IMR-90 (cell line): ENCODE measurements around the gene NIPBL. TPM values are rescaled to one million over a fixed set of nuclear protein-coding genes. Genes with fewer than 3 reads are reported as not detected.

Experiments used
- ATAC-seq: fragments of 200-7000 bp; cut with Tn5 transposase; 2 replicates; pipeline ENCODE4 v1.9.1; 2020; ENCODE audit warnings: low read depth, mild to moderate bottlenecking, moderate library complexity
- BruUV-seq: library from RNA; stranded (reverse); fragments of 400-500 nt; replicated peaks from 2 replicates; lab custom pipeline; 2021; lab: Mats Ljungman, UMichigan
- CTCF ChIA-PET: fragments of 300-600 bp; formaldehyde crosslinking; extraction: SDS; loops from one replicate; lab custom pipeline; 2021; ENCODE audit warnings: antibody characterized with exemption; lab: Yijun Ruan, JAX
- POLR2A ChIA-PET: fragments of 300-600 bp; sonication (Branson Sonifier 250); formaldehyde crosslinking; loops from one replicate; lab custom pipeline; 2022; ENCODE audit warnings: antibody characterized with exemption; ENCODE audit not compliant: unreplicated experiment; lab: Charles Lee
- DNase-seq: peaks from one replicate; pipeline ENCODE4 v3.0.0; 2013
- H2AFZ ChIP-seq: replicated peaks from 2 replicates; pipeline ENCODE3; 2013; ENCODE audit warnings: low read length, mild to moderate bottlenecking; ENCODE audit not compliant: poor library complexity
- H2AK5ac ChIP-seq: 2 replicates; pipeline ENCODE4 v1.6.1; 2013; ENCODE audit warnings: low read depth, low read length, inconsistent platforms
- H2AK9ac ChIP-seq: replicated peaks from 2 replicates; pipeline ENCODE3; 2013; ENCODE audit warnings: mild to moderate bottlenecking, low read depth, low read length, moderate library complexity; ENCODE audit not compliant: poor library complexity
- H2BK120ac ChIP-seq: 2 replicates; pipeline ENCODE4 v1.6.1; 2013; ENCODE audit warnings: low read depth, low read length, inconsistent platforms
- H2BK15ac ChIP-seq: 3 replicates; pipeline ENCODE4 v1.6.1; 2013; ENCODE audit warnings: low read depth, low read length, inconsistent platforms
- H2BK20ac ChIP-seq: 2 replicates; pipeline ENCODE4 v1.6.1; 2013; ENCODE audit warnings: low read depth, mild to moderate bottlenecking, inconsistent platforms, low read length, moderate library complexity
- H2BK5ac ChIP-seq: 2 replicates; pipeline ENCODE4 v1.6.1; 2013; ENCODE audit warnings: mild to moderate bottlenecking, low read depth, low read length, inconsistent platforms; ENCODE audit not compliant: poor library complexity, severe bottlenecking
- H3K14ac ChIP-seq: replicated peaks from 2 replicates; pipeline ENCODE4 v1.6.1; 2013; ENCODE audit warnings: low read depth, low read length, inconsistent platforms
- H3K18ac ChIP-seq: 2 replicates; pipeline ENCODE4 v1.6.1; 2013; ENCODE audit warnings: low read depth, low read length, control low read depth
- H3K23ac ChIP-seq: 2 replicates; pipeline ENCODE4 v1.6.1; 2013; ENCODE audit warnings: low read depth, low read length, inconsistent platforms
- H3K27ac ChIP-seq: 2 replicates; pipeline ENCODE4 v1.5.1; 2013; ENCODE audit warnings: mild to moderate bottlenecking, control low read depth, low read length; ENCODE audit not compliant: insufficient read depth
- H3K27me3 ChIP-seq: 2 replicates; pipeline ENCODE4 v1.6.1; 2013; ENCODE audit warnings: low read length; ENCODE audit not compliant: control insufficient read depth, insufficient read depth
- H3K36me3 ChIP-seq: 2 replicates; pipeline ENCODE4 v1.6.1; 2013; ENCODE audit warnings: low read length, mixed read lengths; ENCODE audit not compliant: control insufficient read depth, insufficient read depth
- H3K4ac ChIP-seq: 2 replicates; pipeline ENCODE4 v1.6.1; 2013; ENCODE audit warnings: low read depth, low read length, inconsistent platforms
- H3K4me1 ChIP-seq: 2 replicates; pipeline ENCODE4 v1.6.1; 2013; ENCODE audit warnings: low read length, mixed read lengths; ENCODE audit not compliant: control insufficient read depth, insufficient read depth
- H3K4me2 ChIP-seq: 2 replicates; pipeline ENCODE4 v1.6.1; 2013; ENCODE audit warnings: low read depth, mild to moderate bottlenecking, control low read depth, low read length, moderate library complexity
- H3K4me3 ChIP-seq: 2 replicates; pipeline ENCODE4 v1.5.1; 2013; ENCODE audit warnings: low read depth, mild to moderate bottlenecking, control low read depth, low read length, moderate library complexity; ENCODE audit not compliant: insufficient read depth
- H3K56ac ChIP-seq: 2 replicates; pipeline ENCODE4 v1.6.1; 2013; ENCODE audit warnings: low read length, inconsistent platforms; ENCODE audit not compliant: insufficient read depth; ENCODE audit errors: extremely low read depth
- H3K79me1 ChIP-seq, 2 experiments: 2 replicates each; pipeline ENCODE4 v1.6.1; 2013; ENCODE audit warnings: low read length in 2 of 2, inconsistent platforms in 1 of 2, low read depth in 1 of 2
- H3K9ac ChIP-seq: 2 replicates; pipeline ENCODE4 v1.6.1; 2013; ENCODE audit warnings: low read depth, low read length, control low read depth
- H3K9me1 ChIP-seq: 2 replicates; pipeline ENCODE4 v1.6.1; 2013; ENCODE audit warnings: low read length, inconsistent platforms; ENCODE audit not compliant: insufficient read depth
- H3K9me3 ChIP-seq: 2 replicates; pipeline ENCODE4 v1.6.1; 2013; ENCODE audit warnings: low read length; ENCODE audit not compliant: control insufficient read depth, insufficient read depth
- H4K20me1 ChIP-seq: 2 replicates; pipeline ENCODE4 v1.6.1; 2013; ENCODE audit warnings: low read length, inconsistent platforms; ENCODE audit not compliant: insufficient read depth
- H4K5ac ChIP-seq: 2 replicates; pipeline ENCODE4 v1.6.1; 2013; ENCODE audit warnings: mild to moderate bottlenecking, low read depth, low read length, control low read depth
- H4K8ac ChIP-seq, 2 experiments: 2 replicates each; pipeline ENCODE4 v1.6.1; 2013; ENCODE audit warnings: low read depth in 2 of 2, low read length in 2 of 2, control low read depth in 1 of 2, inconsistent platforms in 1 of 2
- H4K91ac ChIP-seq: 2 replicates; pipeline ENCODE4 v1.6.1; 2013; ENCODE audit warnings: low read depth, low read length, inconsistent platforms; ENCODE audit not compliant: insufficient read depth
- CEBPB ChIP-seq: IDR thresholded peaks from 2 replicates; pipeline ENCODE4 v1.6.1; 2012; ENCODE audit warnings: low read depth, low read length, improper control_type of control experiment
- CHD1 ChIP-seq: IDR thresholded peaks from 2 replicates; pipeline ENCODE4 v1.6.1; 2012; ENCODE audit warnings: low read depth, low read length, improper control_type of control experiment
- MAFK ChIP-seq: IDR thresholded peaks from 2 replicates; pipeline ENCODE4 v1.6.1; 2012; ENCODE audit warnings: low read depth, low read length, improper control_type of control experiment
- MXI1 ChIP-seq: IDR thresholded peaks from 2 replicates; pipeline ENCODE4 v1.6.1; 2012; ENCODE audit warnings: low read depth, mild to moderate bottlenecking, low read length, moderate library complexity, borderline replicate concordance
- NFE2L2 ChIP-seq: fragments of 150-350 bp; IDR thresholded peaks from 2 replicates; pipeline ENCODE4 v1.6.1; 2016; ENCODE audit warnings: low read depth, mild to moderate bottlenecking, low read length
- POLR2A ChIP-seq: IDR thresholded peaks from 2 replicates; pipeline ENCODE4 v1.6.1; 2012; ENCODE audit warnings: mild to moderate bottlenecking, low read depth, low read length
- RCOR1 ChIP-seq: IDR thresholded peaks from 2 replicates; pipeline ENCODE4 v1.6.1; 2012; ENCODE audit warnings: mild to moderate bottlenecking, low read length, improper control_type of control experiment; ENCODE audit not compliant: insufficient replicate concordance
- SMC3 ChIP-seq: fragments of 150-350 bp; IDR thresholded peaks from 2 replicates; pipeline ENCODE4 v1.6.1; 2016; ENCODE audit warnings: low read depth, mild to moderate bottlenecking, antibody characterized with exemption, low read length, moderate library complexity
- WGBS, 2 experiments: methylation state at CpG; one replicate each; pipeline versions ENCODE4 v1.1.5 to v1.1.7; 2013; ENCODE audit warnings: missing lambda C conversion rate in 2 of 2; ENCODE audit not compliant: insufficient read length in 1 of 2; ENCODE audit errors: extremely low coverage in 2 of 2; 5-methylcytosine and 5-hydroxymethylcytosine counted together
- dilution Hi-C: fragments of 300-500 bp; cut with HindIII; formaldehyde crosslinking; loops from one replicate; pipeline ENCODE4 v1.14.3; 2018; ENCODE audit warnings: low sequenced_read_pairs; ENCODE audit not compliant: unreplicated experiment
- in situ Hi-C: fragments of 300-500 bp; cut with MboI; formaldehyde crosslinking; loops from 3 replicates; pipeline ENCODE4 v1.14.3; 2019; ENCODE audit warnings: low sequenced_read_pairs, inconsistent platforms, mixed read lengths
- intact Hi-C: fragments of 100-400 bp; cut with micrococcal nuclease; formaldehyde crosslinking; loops from 2 replicates; pipeline ENCODE4 v1.10.0; 2022
- polyA plus RNA-seq, 3 experiments: library from polyadenylated mRNA; depleted of rRNA; stranded (reverse); fragments of >200 nt; gene quantifications; 2 replicates each; pipeline ENCODE4 v1.2.3, GENCODE V29; 2012; ENCODE audit warnings: low replicate concordance in 1 of 3
- total RNA-seq: library from RNA; depleted of rRNA; stranded (reverse); fragments of >200 nt; gene quantifications from 2 replicates; pipeline ENCODE4 v1.2.3, GENCODE V29; 2012

Gene NIPBL
- total and polyA plus RNA-seq, 2 of the 4 experiments (the other 2 are of a cell fraction): 8.4 to 46.4 TPM

GRCh38 chr5:36932699-36933098 is 56.1 kb downstream of the NIPBL start:
- Histone ChIP-seq H4K91ac (no peak overlapping the region), H3K4me3 (no peak overlapping the region), H3K56ac (no peak overlapping the region), H3K14ac (no peak overlapping the region), H2AFZ (no peak overlapping the region), H3K27me3 (no peaks in the 10 kb centered on the region), H3K23ac (no peak overlapping the region), H3K36me3 (no peaks in the 10 kb centered on the region), H4K8ac (no peak overlapping the region), H3K9ac (no peak overlapping the region), H2AK5ac (no peak overlapping the region), H4K5ac (no peak overlapping the region), H3K18ac (no peak overlapping the region), H3K4me1 (0 out of 2 replicates have a peak, but pooled peaks cover 2% of the 10 kb centered on the region), H2BK120ac (no peak overlapping the region), H2BK5ac (no peak overlapping the region), H4K20me1 (peaks cover 70% of the 10 kb centered on the region), H3K4me2 (no peak overlapping the region), H3K9me1 (0 out of 2 replicates have a peak, but pooled peaks cover 2% of the 10 kb centered on the region), H2AK9ac (no peak overlapping the region), H3K27ac (no peak overlapping the region), H2BK15ac (no peak overlapping the region), H2BK20ac (no peak overlapping the region), H3K4ac (no peak overlapping the region), H3K79me1 (peaks cover 26 to 46% of the 10 kb centered on the region in 2 experiments), H3K9me3 (no peaks in the 10 kb centered on the region)
- intact Hi-C loops: no loop called here
- ChIA-PET CTCF (interaction anchor here (0.6 kb wide), 1 partner anchor 21 kb away, joined by 3 read pairs; no protein-coding TSS in a partner anchor), POLR2A (no interaction called here)
- no TSS peak for BruUV-seq
- DNase-seq (no peak), ATAC-seq (no peak)
- dilution Hi-C loops: no loop called here
- no CpG with 5 or more reads among the region's 1 CpG for WGBS, 2 experiments
- in situ Hi-C loops: no loop called here
- no peak for TF ChIP-seq MXI1
- TF ChIP-seq RCOR1: no peak
- no peak for TF ChIP-seq NFE2L2
- TF ChIP-seq SMC3: no peak
- no peak for TF ChIP-seq POLR2A
- TF ChIP-seq CHD1: no peak
- no peak for TF ChIP-seq CEBPB
- TF ChIP-seq MAFK: no peak
